ENCODE data around the gene CFAP100.

Gene CFAP100

DNA sequence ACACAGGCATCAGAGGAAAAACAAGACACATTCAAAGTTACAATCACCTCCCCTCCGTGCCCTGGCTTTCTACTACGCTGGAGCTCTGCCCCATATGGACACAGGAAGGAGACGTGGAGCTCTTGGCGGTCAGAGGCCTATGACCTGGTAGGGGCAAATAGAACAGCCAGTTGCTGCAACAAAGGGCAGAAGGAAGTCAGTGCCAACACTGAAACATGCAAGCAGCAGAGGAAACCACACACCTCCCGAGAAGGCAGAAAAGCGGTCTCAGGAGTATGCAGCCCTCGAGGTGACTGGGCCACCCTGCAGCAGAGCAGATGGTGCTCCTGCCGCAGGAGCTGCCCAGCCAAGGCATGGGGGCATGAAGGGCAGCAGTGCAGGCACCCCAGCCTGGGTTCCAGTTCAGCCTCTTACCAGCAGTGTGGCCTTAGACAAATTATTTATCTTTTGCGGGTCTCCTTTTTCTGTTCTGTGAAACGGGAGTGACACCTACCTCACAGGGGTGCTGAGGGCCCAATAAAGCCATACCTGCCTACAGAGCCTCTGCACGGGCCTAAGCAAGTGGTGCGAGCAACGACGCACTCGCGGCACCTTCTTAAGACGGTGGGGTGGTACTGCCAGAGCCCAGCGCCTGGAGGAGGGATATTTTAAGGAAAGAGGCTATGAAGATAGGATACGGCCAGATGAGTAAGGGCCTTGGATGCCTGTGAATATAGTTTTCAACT is 72.3 kb downstream of the CFAP100 start:
- no peak for DNase-seq

- DNase-seq = no peak
These were observed 72.9 kb downstream of the CFAP100 start for GRCh38 chr3:126467611-126467955.

DNA sequence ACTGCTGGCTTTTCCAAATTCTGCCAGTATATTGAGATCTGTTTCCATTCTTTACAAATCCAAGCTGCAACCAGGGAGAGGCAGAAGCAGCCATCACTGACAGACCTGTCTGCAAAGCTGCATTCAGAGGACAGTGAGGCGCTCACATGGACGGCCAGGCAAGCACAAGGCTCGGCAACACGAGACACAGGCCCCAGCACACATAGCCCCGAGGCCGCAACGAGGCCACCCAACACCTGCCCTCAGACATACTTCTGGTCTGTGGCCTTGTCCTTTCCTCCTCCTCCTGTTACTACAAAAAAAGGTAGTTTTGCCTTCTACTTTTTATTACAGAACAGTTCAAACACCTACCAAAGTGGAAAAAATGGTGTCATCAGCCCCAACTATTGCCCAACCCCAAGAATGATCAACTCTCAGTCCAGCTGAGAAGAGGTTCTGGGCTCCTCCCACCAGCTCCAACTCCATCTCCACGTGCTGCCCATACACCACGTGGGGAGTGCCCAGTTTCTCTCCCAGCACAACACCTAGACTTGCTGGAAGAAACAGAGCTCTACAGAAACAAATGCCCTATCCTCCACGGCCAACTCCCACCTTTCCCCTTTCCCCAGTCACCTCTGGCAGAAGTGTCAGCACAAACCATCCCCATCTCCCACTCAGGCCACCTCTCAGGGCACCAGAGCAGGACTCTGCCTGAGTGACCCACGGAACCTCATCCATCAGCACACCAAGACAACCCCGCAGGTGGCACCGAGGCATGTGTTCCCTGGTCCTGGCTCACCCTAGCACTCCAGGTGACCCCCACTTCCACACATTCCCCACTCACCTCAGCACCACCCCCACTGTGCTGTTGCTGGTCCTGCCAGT is 73.6 kb downstream of the CFAP100 start:
- no peak for DNase-seq

DNA sequence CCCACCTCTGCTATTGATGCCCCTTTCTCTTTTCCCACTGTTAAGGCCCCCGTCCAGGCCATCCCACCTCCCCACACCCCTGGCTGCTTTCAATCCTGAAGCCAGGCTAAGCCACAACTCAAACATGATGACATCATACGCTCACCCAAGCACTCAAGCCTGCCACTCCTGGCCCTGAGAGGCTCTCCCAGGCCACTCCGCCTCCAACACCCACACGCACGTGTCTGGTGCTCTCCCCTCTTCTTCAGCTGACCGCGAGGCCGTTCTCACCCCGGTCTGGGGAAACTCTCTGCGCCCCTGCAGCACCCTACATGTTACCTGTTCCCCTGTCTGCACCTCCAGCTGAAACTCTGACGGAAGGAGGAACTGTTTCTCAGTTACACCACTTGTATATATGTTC is 74.8 kb downstream of the CFAP100 start:
- DNase-seq = no peak

- DNase-seq = peak; percentile 26 to 72
These were observed 77.7 kb downstream of the CFAP100 start for GRCh38 chr3:126472277-126473006.

- DNase-seq = no peak
These were observed 78.8 kb downstream of the CFAP100 start for GRCh38 chr3:126473292-126474168.

- DNase-seq = no peak
These were observed 80.0 kb downstream of the CFAP100 start for GRCh38 chr3:126474498-126475412.

- DNase-seq = peak; percentile 63 to 80
These were observed 80.9 kb downstream of the CFAP100 start, which contains the start of gene ZXDC for GRCh38 chr3:126475413-126476114. TSS of gene ZXDC (minus strand) at chr3:126475891. CDS start at chr3:126475865, 26 bp downstream.

GRCh38 chr3:126476166-126477060 is 81.7 kb downstream of the CFAP100 start:
- DNase-seq = peak in 1 of 2 donors; percentile 76

GRCh38 chr3:126477061-126477380 is 82.3 kb downstream of the CFAP100 start:
- DNase-seq = no peak

DNA sequence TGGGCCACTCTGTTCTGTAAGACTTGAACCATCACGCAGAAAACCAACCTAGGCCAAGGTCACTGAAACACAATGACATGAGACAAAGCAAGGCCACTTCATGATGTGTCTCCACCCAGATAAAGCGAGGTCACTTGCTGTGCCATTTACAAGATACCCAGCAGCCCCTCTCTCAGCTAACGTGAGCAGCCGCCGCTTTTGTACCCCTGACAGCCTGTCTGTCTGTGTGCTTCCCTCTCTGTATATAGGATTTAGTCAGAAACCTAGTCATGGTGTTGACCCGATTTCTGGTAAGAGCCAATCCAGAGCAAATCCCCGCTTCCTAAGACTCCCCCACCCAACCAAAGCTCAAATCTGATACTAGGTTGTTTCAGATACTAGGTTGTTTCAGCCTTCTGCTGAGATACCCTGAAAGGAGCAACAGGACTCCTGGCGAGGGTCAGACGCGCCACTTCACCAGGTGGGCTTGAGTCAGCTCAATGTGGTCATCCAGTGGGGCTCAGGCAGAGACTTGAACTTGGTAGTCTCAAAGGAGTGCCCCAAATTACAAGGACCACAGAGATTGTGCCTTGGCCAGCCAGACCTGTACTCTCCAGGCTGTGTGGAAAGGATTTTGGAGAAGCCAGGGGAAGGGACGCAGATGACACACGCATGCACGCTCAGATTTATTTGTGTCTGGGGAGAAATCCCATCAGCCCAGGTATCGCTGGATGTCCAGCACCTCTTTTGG is 84.0 kb downstream of the CFAP100 start:
- no peak for DNase-seq

GRCh38 chr3:126479642-126480041 is 84.9 kb downstream of the CFAP100 start:
- DNase-seq = no peak

GRCh38 chr3:126480206-126480605 is 85.5 kb downstream of the CFAP100 start:
- DNase-seq = no peak

DNA sequence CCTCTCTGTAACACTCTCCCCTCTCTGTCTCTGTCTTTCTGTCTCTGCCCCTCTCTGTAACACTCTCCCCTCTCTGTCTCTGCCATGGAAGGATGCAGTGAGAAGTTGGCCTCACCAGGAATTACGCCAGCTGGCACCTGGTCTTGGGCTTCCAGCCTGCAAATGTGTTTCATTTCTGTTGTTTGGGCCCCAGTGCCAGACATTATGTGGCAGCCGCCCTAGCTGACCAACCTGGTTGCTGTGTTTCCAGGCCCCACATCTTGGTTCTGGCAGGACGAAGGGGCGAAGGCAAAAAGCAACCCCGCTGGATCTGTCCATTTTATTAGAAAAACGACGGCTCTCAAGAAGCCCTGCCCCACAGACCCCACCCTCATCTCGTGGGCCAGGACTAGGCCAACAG is 86.2 kb downstream of the CFAP100 start:
- no peak for DNase-seq

DNA sequence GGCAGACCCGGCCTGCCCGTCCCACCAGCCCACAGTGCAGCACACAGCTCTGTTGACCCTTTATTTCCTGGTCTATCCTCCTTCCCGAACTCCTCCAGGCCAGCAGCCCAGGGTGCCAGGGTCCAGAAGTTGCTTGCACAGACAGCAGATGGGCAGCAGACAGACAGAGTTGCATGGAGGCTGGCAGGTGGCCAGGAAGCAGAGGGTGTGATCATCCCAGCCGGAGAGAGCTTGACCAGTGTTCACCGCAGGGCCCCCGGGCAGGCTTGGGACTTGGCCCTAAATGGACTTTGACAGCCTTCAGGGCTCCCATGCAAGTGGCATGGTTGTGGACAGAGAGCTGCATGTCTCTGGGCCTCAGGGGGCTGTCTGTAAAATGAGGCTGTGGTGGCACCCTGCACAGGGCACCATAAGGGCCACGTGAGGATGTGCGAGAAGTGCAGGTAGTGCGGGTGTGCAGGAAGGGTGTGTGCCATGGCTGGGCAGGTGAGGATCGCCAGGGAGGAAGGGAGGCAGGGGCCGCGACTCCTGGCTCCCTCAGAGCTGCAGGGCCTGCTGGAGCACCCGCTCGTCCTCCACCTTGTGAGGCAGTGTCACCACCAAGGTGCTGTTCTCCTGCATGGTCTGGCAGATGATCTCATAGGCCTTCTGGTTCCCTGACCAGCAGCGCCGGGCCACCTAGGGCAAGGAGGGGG is 87.2 kb downstream of the CFAP100 start:
- no peak for DNase-seq

- no peak for DNase-seq
These were observed 88.0 kb downstream of the CFAP100 start for GRCh38 chr3:126482503-126483255.

DNA sequence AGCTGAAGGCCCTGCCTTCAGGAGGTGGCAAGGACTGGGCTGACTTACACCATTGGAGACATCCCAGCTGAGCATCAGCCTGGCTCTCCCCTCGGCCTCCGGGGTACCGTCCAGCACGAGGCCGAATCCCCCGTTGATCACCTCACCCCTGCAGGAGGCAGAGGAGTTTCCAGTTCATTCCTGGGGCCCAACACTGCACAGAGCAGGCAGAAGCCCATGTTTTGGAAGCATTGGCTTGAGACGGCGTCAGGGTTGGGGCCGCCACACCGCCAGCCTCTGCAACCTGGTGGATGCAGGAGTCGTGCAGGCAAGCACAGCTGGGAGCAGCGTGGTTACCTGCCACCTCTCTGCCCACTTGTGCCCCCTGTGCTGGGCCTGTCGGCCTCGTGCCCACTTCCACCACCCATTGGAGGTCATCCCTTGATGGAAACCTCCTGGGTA is 88.6 kb downstream of the CFAP100 start:
- no peak for DNase-seq

DNA sequence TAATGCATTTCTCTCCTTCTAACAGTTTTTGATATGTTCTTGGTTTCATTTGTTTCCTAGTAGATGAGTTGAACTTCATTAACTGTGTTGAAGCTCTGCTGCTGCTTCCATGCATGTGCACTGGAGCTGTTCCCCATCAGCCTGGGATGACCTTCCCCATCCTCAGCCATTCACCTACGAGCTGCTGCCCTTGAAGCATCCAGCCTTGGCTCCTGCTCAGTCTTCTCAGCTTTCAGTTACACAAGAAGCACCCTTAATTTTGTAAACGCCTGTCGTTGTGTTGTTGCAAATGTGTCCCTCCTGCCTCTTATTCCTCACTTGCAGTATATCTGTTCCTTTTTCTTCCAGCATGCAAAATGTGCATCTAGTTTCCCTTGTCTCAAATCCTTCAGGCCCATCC is 89.4 kb downstream of the CFAP100 start:
- no peak for DNase-seq

Measured in bone marrow (tissue), 2 donors.